PC-9 (cell line): ENCODE results near the gene DPP7. TPM values are rescaled to one million over a fixed set of nuclear protein-coding genes. Genes with fewer than 3 reads are reported as not detected.

Source experiments
- BruUV-seq: library from RNA; stranded (reverse); fragments of 400-500 nt; replicated peaks from 2 replicates; lab custom pipeline; 2021; lab: Mats Ljungman, UMichigan
- CTCF ChIA-PET: fragments of 300-600 bp; sonication (Branson Sonifier 250); formaldehyde crosslinking; loops from one replicate; lab custom pipeline; 2022; ENCODE audit warnings: antibody characterized with exemption; lab: Charles Lee
- POLR2A ChIA-PET: fragments of 300-600 bp; sonication (Branson Sonifier 250); formaldehyde crosslinking; loops from one replicate; lab custom pipeline; 2022; ENCODE audit warnings: antibody characterized with exemption; ENCODE audit not compliant: unreplicated experiment; lab: Charles Lee
- DNase-seq, 2 experiments: peaks; one replicate each; pipeline versions ENCODE4 v3.0.0 to v3.0.0-alpha.2; 2015 to 2022; ENCODE audit warnings: mixed read lengths in 1 of 2
- H2AFZ ChIP-seq: fragments of 200-600 bp; sonication (generic); 2 replicates; pipeline ENCODE4 v1.8.1; 2017; ENCODE audit warnings: antibody characterized with exemption
- H3F3A ChIP-seq: fragments of 200-600 bp; sonication (generic); 2 replicates; pipeline ENCODE4 v1.8.1; 2017; ENCODE audit warnings: antibody characterized with exemption, mild to moderate bottlenecking, low read depth; ENCODE audit not compliant: insufficient read depth
- H3K27ac ChIP-seq: fragments of 200-600 bp; sonication (generic); 2 replicates; pipeline ENCODE4 v1.6.1; 2016; ENCODE audit warnings: mixed run types
- H3K27me3 ChIP-seq: fragments of 200-600 bp; sonication (generic); 2 replicates; pipeline ENCODE4 v1.6.1; 2016; ENCODE audit warnings: low read depth, mixed run types; ENCODE audit not compliant: insufficient read depth
- H3K36me3 ChIP-seq: fragments of 200-600 bp; sonication (generic); 2 replicates; pipeline ENCODE4 v1.6.1; 2016; ENCODE audit warnings: low read depth, mixed run types
- H3K4me1 ChIP-seq: fragments of 200-600 bp; sonication (generic); replicated peaks from 2 replicates; pipeline ENCODE4 v1.6.1; 2016; ENCODE audit warnings: mixed run types; ENCODE audit not compliant: insufficient read depth
- H3K4me2 ChIP-seq: fragments of 200-600 bp; sonication (generic); 2 replicates; pipeline ENCODE4 v1.6.1; 2017; ENCODE audit warnings: mixed run types
- H3K4me3 ChIP-seq: fragments of 200-600 bp; sonication (generic); 2 replicates; pipeline ENCODE4 v1.6.1; 2016; ENCODE audit warnings: mixed run types
- H3K79me2 ChIP-seq: fragments of 200-600 bp; sonication (generic); 2 replicates; pipeline ENCODE4 v1.6.1; 2017; ENCODE audit warnings: low read depth, mixed run types
- H3K9me2 ChIP-seq: fragments of 200-600 bp; sonication (generic); 2 replicates; pipeline ENCODE4 v1.8.1; 2017; ENCODE audit warnings: mild to moderate bottlenecking; ENCODE audit not compliant: insufficient read depth
- H3K9me3 ChIP-seq: fragments of 200-600 bp; sonication (generic); 2 replicates; pipeline ENCODE4 v1.8.1; 2016; ENCODE audit warnings: low read depth; ENCODE audit not compliant: insufficient read depth
- H4K20me1 ChIP-seq: fragments of 200-600 bp; sonication (generic); 2 replicates; pipeline ENCODE4 v1.8.1; 2017; ENCODE audit not compliant: insufficient read depth
- CTCF ChIP-seq: fragments of 200-600 bp; sonication (generic); conservative IDR thresholded peaks from 2 replicates; pipeline ENCODE4 v1.6.1; 2017; ENCODE audit warnings: mixed run types, antibody characterized with exemption, mild to moderate bottlenecking, moderate library complexity
- EZH2 ChIP-seq: fragments of 200-600 bp; sonication (generic); IDR thresholded peaks from 2 replicates; pipeline ENCODE4 v1.8.0; 2017; ENCODE audit warnings: antibody characterized with exemption, low read depth
- intact Hi-C: fragments of 100-400 bp; cut with micrococcal nuclease; formaldehyde crosslinking; loops from one replicate; pipeline ENCODE4 v1.10.0; 2022; ENCODE audit not compliant: unreplicated experiment
- total RNA-seq: library from RNA; stranded (reverse); gene quantifications from 2 replicates; pipeline ENCODE4 v1.2.3, GENCODE V29; 2021

Gene DPP7
- total RNA-seq, 1 experiment from 2014 or later = 104 TPM

- Histone ChIP-seq H3K79me2 (no peaks in the 10 kb centered on the region), H3K36me3 (no peaks in the 10 kb centered on the region), H3K4me1 (peaks cover 4% of the 10 kb centered on the region), H4K20me1 (no peaks in the 10 kb centered on the region), H3K27me3 (no peaks in the 10 kb centered on the region), H3F3A (no peaks in the 10 kb centered on the region), H3K4me3 (no peak overlapping the region), H3K9me3 (no peaks in the 10 kb centered on the region), H2AFZ (no peak overlapping the region), H3K4me2 (no peak overlapping the region), H3K27ac (no peak overlapping the region), H3K9me2 (no peaks in the 10 kb centered on the region)
- TF ChIP-seq CTCF (no peak), EZH2 (no peak)
- intact Hi-C loops = no loop called here
- no peak for DNase-seq
- no TSS peak for BruUV-seq
- ChIA-PET CTCF (no interaction called here), POLR2A (no interaction called here)
These were observed 4.2 kb downstream of the DPP7 start for GRCh38 chr9:137110147-137110910.

DNA sequence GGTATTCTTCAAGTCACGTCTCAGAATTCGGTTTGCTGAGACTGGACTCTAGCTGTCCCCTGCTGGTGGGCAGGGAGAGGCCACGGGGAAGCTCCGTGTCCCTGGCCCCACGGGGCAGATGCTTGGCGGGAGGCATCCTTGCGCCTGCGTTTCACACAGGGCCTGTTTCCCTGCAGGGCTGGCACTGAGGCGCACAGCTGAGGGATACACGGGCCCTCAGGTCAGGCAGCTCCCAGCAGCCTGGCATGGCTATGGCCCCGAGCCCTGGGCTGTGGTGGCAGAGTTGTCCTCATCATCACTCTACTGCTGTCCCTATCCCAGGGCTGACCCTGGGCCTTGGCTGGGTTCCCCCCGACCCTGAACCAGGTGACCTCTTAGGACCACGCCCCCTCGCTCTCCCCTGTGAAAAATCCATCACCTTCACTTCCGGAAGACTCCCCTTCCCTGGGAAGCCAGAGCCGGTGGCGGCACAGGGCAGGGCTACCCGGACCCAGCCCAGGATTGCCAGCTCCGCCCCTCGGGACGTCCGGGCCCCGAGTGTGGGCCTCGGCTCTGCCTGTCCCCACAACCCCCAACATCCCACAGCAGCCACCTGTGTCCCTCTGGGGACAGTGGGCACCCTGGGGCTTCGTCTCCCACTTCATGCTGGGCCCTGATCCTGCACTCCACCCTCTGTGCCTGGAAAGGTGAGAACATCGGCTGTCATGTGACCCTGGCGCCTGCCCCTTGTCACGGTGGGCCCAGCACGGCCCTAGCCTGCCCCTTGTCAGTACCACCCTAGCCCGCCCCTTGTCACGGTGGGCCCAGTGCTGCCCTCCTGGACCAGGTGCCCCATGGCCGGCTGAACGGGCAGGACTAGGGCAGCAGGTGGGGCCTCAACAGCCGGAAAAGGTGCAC, 5.0 kb downstream of the DPP7 start:
- no peaks in the 10 kb centered on the region for H3K9me3 ChIP-seq
- ChIA-PET POLR2A (no interaction called here), CTCF (no interaction called here)
- H3K79me2 ChIP-seq = no peaks in the 10 kb centered on the region
- H3K27ac ChIP-seq = no peak overlapping the region
- no peaks in the 10 kb centered on the region for H3K27me3 ChIP-seq
- BruUV-seq = no TSS peak
- H3K9me2 ChIP-seq = no peaks in the 10 kb centered on the region
- H3K4me1 ChIP-seq = no peaks in the 10 kb centered on the region
- no peak overlapping the region for H3K4me2 ChIP-seq
- no peak overlapping the region for H2AFZ ChIP-seq
- intact Hi-C loops = no loop called here
- TF ChIP-seq EZH2 (no peak), CTCF (no peak)
- no peaks in the 10 kb centered on the region for H3F3A ChIP-seq
- no peak overlapping the region for H3K4me3 ChIP-seq
- H3K36me3 ChIP-seq = no peaks in the 10 kb centered on the region
- DNase-seq = no peak
- H4K20me1 ChIP-seq = no peaks in the 10 kb centered on the region

DNA sequence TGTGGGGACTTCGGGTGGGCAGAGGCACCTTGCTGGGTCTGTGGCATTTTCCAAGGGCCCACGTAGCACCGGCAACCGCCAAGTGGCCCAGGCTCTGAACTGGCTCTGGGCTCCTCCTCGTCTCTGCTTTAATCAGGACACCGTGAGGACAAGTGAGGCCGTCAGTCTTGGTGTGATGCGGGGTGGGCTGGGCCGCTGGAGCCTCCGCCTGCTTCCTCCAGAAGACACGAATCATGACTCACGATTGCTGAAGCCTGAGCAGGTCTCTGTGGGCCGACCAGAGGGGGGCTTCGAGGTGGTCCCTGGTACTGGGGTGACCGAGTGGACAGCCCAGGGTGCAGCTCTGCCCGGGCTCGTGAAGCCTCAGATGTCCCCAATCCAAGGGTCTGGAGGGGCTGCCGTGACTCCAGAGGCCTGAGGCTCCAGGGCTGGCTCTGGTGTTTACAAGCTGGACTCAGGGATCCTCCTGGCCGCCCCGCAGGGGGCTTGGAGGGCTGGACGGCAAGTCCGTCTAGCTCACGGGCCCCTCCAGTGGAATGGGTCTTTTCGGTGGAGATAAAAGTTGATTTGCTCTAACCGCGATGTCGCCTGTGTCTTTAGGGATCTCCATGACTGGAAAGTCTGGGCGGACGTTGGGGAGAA, 5.8 kb downstream of the DPP7 start:
- intact Hi-C loops = no loop called here
- no peaks in the 10 kb centered on the region for H3K9me2 ChIP-seq
- no peak overlapping the region for H3K4me2 ChIP-seq
- no peaks in the 10 kb centered on the region for H3F3A ChIP-seq
- no peak overlapping the region for H2AFZ ChIP-seq
- no peak for DNase-seq
- H3K27ac ChIP-seq = no peak overlapping the region
- no peaks in the 10 kb centered on the region for H3K9me3 ChIP-seq
- POLR2A ChIA-PET = interaction anchor here (0.6 kb wide), 1 partner anchor 21 kb away, joined by 4 read pairs; no protein-coding TSS in a partner anchor
- no peaks in the 10 kb centered on the region for H3K4me1 ChIP-seq
- BruUV-seq = no TSS peak
- no peak for TF ChIP-seq CTCF
- TF ChIP-seq EZH2 = no peak
- CTCF ChIA-PET = interaction anchor here (0.6 kb wide), 1 partner anchor 17 kb away, joined by 18 read pairs; no protein-coding TSS in a partner anchor
- H3K36me3 ChIP-seq = 0 out of 2 replicates have a peak, but pooled peaks cover 2% of the 10 kb centered on the region
- no peaks in the 10 kb centered on the region for H3K27me3 ChIP-seq
- H3K79me2 ChIP-seq = no peaks in the 10 kb centered on the region
- H4K20me1 ChIP-seq = no peaks in the 10 kb centered on the region
- no peak overlapping the region for H3K4me3 ChIP-seq
